Measurements from ENCODE around the gene ZBTB7B.

The ZBTB7B gene

GRCh38 chr1:154962795-154963330 lies 39.7 kb upstream of the ZBTB7B start:
- TF ChIP-seq CTCF (IDR thresholded peaks at IDR 0.05), result no peak

- TF ChIP-seq CTCF (IDR thresholded peaks at IDR 0.05), result no peak
These were observed 39.0 kb upstream of the ZBTB7B start for GRCh38 chr1:154963643-154964042.

- TF ChIP-seq CTCF (IDR thresholded peaks at IDR 0.05), result no peak
These were observed 38.2 kb upstream of the ZBTB7B start for GRCh38 chr1:154964359-154964758.

GRCh38 chr1:154966111-154966510 lies 36.5 kb upstream of the ZBTB7B start:
- TF ChIP-seq CTCF (IDR thresholded peaks at IDR 0.05), result no peak

- no peak for TF ChIP-seq CTCF (IDR thresholded peaks at IDR 0.05)
These were observed 35.2 kb upstream of the ZBTB7B start for GRCh38 chr1:154967331-154967950.

- TF ChIP-seq CTCF (IDR thresholded peaks at IDR 0.05), result no peak
These were observed 33.9 kb upstream of the ZBTB7B start for GRCh38 chr1:154968731-154969130.

- TF ChIP-seq CTCF (IDR thresholded peaks at IDR 0.05), result no peak
These were observed 33.4 kb upstream of the ZBTB7B start for GRCh38 chr1:154969246-154969645.
